GM06990 (cell line): Measurements from ENCODE around the gene PPFIA1.

Experiments used
- DNase-seq: peaks from one replicate; pipeline ENCODE4 v3.0.0-alpha.2; 2011; ENCODE audit not compliant: insufficient read length; ENCODE audit errors: extremely low read depth
- H3K27me3 ChIP-seq: replicated peaks from 2 replicates; pipeline ENCODE4 v1.6.0; 2011; ENCODE audit warnings: low read length; ENCODE audit not compliant: control insufficient read depth, insufficient read depth
- H3K36me3 ChIP-seq: 2 replicates; pipeline ENCODE4 v1.5.1; 2011; ENCODE audit warnings: low read length; ENCODE audit not compliant: control insufficient read depth, insufficient read depth
- H3K4me3 ChIP-seq: replicated peaks from 2 replicates; pipeline ENCODE4 v1.5.1; 2011; ENCODE audit warnings: low read depth, mild to moderate bottlenecking, control low read depth, low read length
- TF ChIP-seq, protein P1 (sequence below): IDR thresholded peaks from 2 replicates; pipeline ENCODE4 v1.5.1; 2011; ENCODE audit warnings: low read length, control low read depth, mild to moderate bottlenecking, inconsistent platforms; ENCODE audit not compliant: insufficient read depth, poor library complexity, severe bottlenecking

Gene PPFIA1

DNA sequence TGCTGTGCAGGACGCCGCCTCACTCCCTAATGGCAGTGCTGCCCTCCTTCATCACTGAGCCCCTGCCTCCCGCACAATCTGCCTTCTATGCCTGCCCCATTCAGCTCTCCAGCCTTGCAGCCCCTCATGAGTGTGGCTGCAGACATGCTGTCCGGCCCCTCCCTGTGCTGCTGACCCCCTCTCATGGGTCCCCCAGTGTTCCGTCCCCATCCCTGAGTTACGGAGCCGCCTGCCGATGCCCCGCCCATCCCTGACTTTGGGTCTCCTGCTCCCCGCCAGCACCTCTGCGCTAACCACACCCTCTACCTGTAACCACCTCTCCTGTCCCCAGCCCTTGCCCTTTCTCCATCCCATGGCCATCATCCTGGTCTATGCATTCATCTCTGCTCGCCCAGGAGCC, 161.1 kb downstream of the PPFIA1 start:
- Histone ChIP-seq H3K27me3 (no peaks in the 10 kb centered on the region), H3K36me3 (no peaks in the 10 kb centered on the region; the same call in 1 of the 2 replicates), H3K4me3 (no peak overlapping the region)
- TF ChIP-seq, protein P1, sequence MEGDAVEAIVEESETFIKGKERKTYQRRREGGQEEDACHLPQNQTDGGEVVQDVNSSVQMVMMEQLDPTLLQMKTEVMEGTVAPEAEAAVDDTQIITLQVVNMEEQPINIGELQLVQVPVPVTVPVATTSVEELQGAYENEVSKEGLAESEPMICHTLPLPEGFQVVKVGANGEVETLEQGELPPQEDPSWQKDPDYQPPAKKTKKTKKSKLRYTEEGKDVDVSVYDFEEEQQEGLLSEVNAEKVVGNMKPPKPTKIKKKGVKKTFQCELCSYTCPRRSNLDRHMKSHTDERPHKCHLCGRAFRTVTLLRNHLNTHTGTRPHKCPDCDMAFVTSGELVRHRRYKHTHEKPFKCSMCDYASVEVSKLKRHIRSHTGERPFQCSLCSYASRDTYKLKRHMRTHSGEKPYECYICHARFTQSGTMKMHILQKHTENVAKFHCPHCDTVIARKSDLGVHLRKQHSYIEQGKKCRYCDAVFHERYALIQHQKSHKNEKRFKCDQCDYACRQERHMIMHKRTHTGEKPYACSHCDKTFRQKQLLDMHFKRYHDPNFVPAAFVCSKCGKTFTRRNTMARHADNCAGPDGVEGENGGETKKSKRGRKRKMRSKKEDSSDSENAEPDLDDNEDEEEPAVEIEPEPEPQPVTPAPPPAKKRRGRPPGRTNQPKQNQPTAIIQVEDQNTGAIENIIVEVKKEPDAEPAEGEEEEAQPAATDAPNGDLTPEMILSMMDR = no peak
- DNase-seq = no peak

DNA sequence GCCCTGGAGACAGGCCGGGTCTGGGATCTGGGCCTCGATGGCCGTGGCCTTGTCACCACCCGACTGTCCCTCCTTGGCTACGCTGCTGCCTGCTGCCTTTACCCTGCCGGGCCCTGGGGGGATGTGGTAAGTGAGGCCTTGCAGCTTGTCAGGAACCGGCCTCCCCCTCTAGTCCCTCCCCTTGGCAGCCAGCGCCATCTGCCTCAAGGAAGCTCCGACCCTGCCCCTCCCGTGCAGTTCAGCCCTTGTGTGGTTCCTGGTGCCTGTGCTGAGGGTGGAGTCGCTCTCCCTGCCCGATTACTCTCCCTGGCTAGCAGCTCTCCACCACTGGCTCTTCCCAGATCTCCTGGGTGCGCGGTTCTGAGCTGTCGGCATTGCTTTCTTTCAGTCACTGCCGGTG, 161.6 kb downstream of the PPFIA1 start:
- no peak for DNase-seq
- H3K27me3 ChIP-seq = no peaks in the 10 kb centered on the region
- TF ChIP-seq, protein P1 = no peak
- no peaks in the 10 kb centered on the region; the same call in 1 of the 2 replicates for H3K36me3 ChIP-seq
- H3K4me3 ChIP-seq = no peak overlapping the region

DNA sequence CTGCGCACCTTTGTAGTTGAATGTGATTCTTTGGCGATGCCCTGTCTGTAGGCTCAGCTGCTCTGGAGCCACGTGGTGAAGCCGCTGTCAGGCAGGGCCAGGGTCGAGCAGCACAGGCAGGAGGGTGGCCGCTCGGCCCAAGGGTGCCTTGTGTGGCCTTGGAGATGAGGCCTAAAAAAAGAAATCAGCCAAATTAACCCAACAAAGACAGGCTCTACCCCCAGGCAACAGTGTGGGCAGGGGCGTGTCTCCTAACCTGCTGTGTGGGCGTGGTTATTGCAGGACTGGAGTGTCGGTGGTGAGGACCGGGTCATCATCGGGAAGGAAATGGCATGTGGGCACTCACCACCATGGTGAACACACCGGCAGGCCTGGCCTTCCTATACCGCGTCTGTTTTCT, 162.1 kb downstream of the PPFIA1 start:
- H3K4me3 ChIP-seq = no peak overlapping the region
- DNase-seq = no peak
- no peaks in the 10 kb centered on the region; the same call in 1 of the 2 replicates for H3K36me3 ChIP-seq
- TF ChIP-seq, protein P1 = no peak
- no peaks in the 10 kb centered on the region for H3K27me3 ChIP-seq

DNA sequence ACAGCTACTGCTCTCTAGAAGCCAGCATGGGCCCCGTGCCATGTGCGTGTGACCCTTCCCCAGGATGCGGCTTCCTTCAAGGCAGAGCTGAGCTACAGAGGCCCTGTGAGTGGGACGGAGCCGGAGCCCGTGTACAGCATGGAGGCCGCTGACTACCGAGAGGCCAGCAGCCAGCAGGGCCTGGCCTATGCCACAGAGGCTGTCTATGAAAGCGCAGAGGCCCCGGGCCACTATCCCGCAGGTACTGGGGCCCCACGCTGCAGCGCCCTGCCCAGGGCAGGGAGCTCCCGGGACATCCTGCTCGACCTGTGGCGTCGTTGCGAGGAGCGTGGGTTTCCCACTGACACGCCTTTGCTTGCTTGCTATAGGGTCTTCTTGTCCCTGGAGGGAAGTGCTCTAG, 162.5 kb downstream of the PPFIA1 start:
- Histone ChIP-seq H3K27me3 (no peaks in the 10 kb centered on the region), H3K4me3 (no peak overlapping the region), H3K36me3 (no peaks in the 10 kb centered on the region; the same call in 1 of the 2 replicates)
- DNase-seq = no peak
- TF ChIP-seq, protein P1 = no peak

DNA sequence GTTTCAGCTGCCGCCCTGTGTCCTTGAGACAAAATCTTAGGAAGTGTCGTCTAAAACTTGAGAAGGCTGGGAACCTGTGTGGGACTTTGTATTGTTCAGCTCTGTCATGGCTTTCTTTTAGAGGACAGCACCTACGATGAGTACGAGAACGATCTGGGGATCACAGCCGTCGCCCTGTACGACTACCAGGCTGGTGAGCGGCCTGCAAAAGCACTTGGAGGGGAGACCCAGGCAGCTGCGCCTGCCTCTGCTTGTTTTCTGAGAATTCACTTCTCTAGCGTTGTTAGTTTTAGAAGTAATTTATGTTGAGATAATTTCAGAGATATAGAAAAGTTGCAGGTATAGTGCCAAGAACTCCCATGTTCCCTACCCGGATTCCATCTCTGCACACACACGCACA, 163.0 kb downstream of the PPFIA1 start:
- Histone ChIP-seq H3K36me3 (no peaks in the 10 kb centered on the region; the same call in 1 of the 2 replicates), H3K4me3 (no peak overlapping the region), H3K27me3 (no peaks in the 10 kb centered on the region)
- DNase-seq = no peak
- TF ChIP-seq, protein P1 = no peak
